Erythroblast (primary cell): Measurements from ENCODE around the gene ATP6V0E1.
"Not testable (repeated sequence)": the region's sequence is repeated elsewhere in the genome, so short reads cannot be mapped to it uniquely, and the experiment has no call there.

ENCODE experiments used
- DNase-seq, 2 experiments: peaks; one replicate each; lab custom pipeline; 2025; lab: John Stamatoyannopoulos, UW
- GATA1 ChIP-seq: IDR thresholded peaks from 2 replicates; pipeline ENCODE4 v1.6.1; 2011; ENCODE audit warnings: low read depth, mild to moderate bottlenecking, control low read depth, low read length, moderate library complexity
- POLR2A ChIP-seq: IDR thresholded peaks from 2 replicates; pipeline ENCODE4 v1.6.1; 2011; ENCODE audit warnings: mild to moderate bottlenecking, low read length

Gene ATP6V0E1

DNA sequence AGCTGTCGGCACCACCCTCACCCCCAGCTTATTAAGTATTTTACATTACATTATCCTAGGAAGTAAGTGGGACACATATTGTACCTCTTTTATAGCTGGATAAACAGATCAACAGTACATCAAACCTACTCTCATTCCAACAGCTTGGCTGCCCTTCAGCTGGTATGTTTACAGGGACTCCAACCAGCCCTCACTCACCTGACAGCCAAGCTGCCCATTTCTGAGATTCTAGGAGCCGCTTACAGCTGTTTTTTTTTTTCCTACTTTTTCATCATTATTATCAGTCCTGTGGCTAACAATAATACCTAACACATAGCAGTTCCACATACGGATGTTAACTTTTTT, 59.2 kb downstream of the ATP6V0E1 start:
- DNase-seq, result no peak
- no peak for TF ChIP-seq POLR2A
- no peak for TF ChIP-seq GATA1

DNA sequence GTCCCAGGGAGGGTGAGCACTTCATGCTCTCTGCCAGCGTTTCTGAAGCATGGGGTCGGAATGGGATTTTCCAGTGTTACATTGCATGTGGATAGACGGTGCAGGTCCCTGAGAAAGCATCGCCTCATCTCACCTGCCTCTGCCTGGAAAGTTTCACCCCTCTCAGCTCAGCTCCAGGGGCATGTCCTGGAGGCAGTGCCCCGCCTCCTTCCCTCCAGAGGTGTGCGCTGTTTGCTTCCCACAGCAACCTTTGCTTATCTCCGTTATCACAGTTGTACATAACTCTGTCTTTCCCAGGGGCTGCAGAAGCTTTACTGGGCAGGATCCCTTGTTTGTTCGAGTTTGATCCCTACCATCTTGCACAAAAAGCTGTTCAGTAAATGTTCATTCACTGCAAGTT, 61.9 kb downstream of the ATP6V0E1 start:
- TF ChIP-seq POLR2A (no peak), GATA1 (no peak)
- DNase-seq, result no peak

DNA sequence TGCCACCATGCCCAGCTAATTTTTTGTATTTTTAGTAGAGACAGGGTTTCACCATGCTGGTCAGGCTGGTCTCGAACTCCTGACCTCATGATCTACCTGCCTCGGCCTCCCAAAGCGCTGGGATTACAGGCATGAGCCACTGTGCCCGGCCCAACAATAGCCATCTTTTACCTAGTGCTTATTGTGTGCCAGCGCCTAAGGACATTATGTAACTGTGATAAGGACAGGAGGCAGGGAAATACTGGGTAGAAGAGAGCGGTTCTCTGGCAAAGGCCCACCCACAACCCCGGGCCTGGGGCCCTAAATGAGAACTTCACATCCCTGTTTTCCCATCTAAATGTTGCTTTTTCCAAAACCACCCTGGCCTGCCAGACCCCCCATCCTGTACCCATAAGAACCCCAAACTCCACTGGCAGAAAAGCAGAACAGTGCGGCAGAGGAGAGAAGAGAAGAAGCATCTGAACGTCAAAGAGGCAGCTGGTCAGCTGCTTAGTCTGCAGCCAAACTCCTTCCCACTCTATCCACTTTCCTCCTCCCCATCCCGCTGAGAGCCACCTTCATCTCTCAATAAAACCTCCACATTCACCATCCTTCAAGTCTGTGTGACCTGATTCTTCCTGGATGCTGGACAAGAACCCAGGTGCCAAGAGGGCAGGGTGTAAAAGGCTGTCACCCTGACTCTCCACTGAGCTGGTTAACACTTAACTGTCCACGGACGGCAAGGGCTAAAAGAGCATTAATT, 63.7 kb downstream of the ATP6V0E1 start:
- DNase-seq, result not testable (repeated sequence)

DNA sequence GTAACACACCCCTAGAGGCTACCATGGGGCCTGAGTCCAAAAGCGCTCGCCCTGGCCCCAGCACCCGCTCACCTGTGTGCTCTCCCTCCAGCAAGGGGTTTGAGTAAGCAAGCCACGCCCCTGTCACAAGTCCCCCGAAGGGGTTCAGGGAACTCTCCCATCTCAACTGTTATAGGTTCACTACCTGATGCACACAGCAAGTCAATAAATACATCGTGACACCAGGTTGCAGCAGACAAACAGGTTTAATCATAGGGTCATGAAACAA, 64.2 kb downstream of the ATP6V0E1 start:
- TF ChIP-seq GATA1 (no peak), POLR2A (no peak)
- no peak for DNase-seq

DNA sequence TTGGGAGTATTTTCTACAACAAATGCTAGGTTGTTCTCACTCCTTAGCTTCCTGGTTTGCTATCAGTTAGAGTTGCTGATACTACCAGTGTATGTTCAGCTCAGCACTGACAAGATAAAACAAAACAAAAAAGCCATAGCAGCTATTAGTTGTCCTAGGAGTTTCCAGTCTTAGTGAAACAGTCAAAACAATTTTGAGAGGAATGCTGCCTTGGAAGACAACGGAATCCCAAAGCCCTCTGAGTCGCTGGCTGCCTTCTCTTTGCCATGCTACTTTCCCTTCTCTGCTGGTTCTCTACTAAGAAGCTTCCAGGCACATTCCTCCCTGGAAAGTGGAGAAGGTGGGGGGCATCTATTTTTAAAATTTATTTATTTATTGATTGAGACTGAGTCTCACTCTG, 67.2 kb downstream of the ATP6V0E1 start:
- no peak for DNase-seq

DNA sequence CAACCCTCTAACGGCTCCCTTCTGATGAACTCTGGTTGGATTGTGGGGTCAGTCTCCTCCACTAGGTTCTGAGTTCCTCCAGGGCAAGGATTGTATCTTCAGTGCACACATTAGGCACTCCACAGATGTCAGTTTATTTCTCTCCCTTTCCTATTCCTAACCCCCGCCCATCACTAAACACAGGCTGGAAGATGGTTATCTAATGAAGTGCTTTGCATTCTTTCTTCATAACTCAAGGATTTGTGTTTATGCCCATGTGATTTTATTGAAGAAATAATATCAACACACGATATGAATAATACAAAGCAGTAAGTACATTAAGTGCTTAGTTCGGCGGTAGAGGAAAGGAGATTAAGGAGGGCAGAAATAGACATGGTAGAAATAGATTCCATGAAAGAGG, 68.2 kb downstream of the ATP6V0E1 start:
- TF ChIP-seq GATA1 (no peak), POLR2A (no peak)
- DNase-seq, result no peak

More for the DNA sequence above, 67.2 kb downstream of the ATP6V0E1 start:
- no peak for TF ChIP-seq GATA1
- TF ChIP-seq POLR2A, result no peak

DNA sequence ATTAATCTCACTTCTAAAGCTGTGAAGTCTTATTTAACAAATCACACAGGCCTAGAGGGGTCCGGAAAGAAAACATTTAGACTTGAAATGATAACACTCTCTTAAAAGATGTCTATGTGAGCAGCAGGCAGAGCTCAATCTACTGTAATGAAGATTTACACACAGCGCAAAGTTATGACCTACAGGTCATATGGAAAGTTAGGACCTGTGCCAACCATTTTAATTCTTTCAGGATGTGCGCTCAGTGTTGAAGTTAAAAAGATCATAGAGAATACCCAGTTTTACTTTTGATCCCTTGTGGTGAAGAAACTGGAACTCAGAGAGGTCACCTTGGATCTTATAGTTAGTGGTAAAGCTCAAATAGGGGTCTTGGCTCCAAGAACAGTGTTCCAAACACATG, 69.5 kb downstream of the ATP6V0E1 start:
- TF ChIP-seq POLR2A (no peak), GATA1 (no peak)
- no peak for DNase-seq

DNA sequence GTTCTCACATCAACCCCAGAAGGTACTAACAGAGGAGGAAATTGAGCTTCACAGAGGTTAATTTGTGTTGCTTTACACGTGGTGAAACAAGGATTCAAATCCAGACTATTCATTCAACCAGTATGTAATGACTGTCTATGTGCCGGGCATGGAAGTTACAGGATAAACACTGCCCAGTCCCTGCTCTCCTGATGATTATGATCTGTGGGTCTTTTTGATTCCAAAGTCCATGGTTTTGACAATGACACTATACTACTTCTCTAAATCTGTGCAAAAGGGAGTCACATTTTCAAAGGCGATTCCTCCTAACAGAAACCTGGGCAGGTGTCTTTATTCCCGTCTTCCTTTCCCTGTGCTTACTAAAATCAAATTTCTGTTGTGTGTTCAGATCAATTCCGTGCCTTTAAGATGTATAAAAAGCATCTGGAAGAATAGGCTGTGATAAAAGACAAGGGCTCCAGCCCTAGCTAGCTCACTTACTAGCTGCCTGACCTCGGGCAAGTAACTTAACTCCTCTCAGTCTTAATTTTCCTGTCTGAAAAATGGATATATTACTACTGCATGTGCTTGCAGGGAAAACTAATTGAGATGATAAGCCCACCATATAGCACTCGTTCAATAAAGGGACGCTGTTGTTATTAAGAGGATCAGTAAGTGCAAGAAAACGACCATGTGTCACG, 71.6 kb downstream of the ATP6V0E1 start:
- TF ChIP-seq GATA1 (no peak), POLR2A (no peak)
- DNase-seq, result no peak

DNA sequence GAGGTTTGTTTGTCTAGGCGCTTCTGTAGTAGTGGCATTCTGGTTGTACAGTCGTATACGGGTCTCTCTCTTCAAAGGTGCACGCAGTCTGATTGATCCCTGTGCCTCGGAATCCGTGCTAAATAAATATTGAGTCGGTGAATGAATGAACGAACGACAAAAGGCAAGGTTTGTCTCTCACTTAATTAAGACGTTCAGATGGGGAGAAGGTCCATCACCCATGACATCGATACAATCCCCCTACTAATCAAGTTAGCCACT, 72.1 kb downstream of the ATP6V0E1 start:
- no peak for DNase-seq
- TF ChIP-seq GATA1 (no peak), POLR2A (no peak)

DNA sequence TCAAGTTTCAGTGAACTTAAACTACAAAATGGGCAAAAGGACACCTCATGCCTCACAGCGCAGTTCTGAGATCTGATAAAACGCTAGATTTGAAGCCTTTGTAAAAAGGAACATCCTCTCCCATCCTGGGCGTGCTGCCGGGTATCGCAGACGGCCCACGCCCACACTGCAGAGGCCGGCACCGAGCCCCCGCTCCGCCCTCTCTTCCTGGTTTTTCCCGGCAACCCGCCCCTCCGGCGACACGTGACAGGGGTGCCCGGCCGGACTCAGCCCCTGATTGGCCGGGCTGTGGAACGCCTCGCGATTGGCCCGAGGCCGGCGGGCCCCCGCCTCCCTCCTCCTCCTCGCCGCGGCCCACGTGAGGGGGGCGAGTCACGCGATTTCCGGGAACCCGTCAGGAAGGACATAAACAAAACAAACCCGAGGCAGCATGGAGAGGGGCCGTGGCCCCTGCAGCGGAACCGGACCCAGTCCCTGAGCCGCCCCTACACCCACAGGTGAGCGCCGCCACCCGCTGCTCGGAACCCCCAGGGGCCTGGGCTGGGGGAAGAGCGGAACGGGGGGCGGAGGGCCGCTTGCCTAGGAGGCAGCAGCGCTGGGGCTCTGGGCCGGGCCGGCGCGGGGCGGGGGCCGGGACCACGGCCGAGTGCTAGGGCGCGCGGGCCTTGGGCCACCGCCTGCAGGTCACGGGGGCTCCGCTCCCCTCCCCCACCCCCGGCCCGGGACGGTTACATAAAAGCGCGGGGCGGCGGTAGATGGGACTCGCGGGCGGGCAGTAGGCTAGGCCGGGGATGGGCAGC, 72.6 kb downstream of the ATP6V0E1 start, which contains the start of gene CREBRF:
CREBRF (plus strand) TSS at position 370 of the 800 bp plus-strand sequence. CDS start 24,424 bp downstream, outside the sequence.
- peak; percentile 39 for TF ChIP-seq POLR2A
- TF ChIP-seq GATA1, result no peak
- DNase-seq, result peak; percentile 97 to 98

DNA sequence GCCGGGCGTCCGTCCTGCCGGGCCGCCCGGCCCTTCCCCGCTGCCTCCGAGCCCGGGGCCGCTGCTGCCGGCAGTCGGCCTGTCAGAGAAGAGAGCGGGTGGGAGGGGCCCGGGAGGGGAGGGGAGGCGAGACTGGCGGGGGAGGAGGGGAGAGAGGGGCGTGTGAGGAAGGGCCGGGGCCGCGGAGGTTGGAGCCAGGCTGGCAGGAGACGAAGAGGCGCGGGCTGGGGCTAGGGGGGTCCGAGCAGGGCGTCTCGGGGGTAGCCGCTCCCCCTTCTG, 73.2 kb downstream of the ATP6V0E1 start:
- TF ChIP-seq POLR2A (no peak), GATA1 (no peak)
- no peak for DNase-seq

DNA sequence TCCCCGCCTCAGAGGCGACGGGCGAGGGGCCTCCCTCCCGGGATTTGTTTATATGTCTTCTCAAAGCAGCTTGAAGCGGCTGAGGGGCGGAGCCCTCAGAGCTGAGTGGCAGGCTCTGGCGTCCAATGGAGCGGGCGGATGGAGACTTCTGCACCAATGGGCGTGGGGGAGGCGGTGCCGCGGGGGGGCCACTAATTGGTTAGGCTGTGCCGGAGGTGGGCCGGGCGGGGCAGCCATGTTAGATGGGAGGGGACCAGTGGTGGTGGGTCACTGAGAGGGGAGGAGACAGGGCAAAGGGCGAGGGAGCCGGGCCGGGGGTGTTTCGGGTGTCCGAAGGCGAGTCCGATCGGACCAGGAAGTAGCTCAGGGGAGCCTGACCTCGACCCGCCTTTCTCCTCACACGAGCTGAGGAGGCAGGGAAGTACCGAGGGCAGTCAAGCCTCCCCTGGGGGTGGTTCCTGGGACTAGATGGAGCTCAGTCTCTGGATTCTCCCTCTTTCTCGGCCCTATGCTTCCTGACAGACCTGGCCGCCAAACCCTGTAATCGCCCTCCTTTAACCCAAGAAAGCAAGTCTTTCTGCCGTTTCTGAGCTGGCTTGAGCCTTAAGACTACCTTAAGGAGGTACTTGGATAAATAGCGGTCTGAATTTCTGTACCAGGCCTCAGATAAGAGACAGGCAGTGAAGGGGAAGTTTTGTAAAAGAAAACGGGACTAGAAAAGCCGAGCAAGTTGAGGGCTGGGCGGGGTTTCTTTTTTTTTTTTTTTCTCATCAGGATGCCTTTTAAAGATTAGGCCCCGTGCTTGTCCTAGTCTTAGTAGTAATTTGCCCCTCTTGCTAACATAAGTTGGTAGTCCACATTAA, 73.7 kb downstream of the ATP6V0E1 start:
- TF ChIP-seq POLR2A, result peak; percentile 48
- no peak for TF ChIP-seq GATA1
- DNase-seq, result peak; percentile 98 to 99

DNA sequence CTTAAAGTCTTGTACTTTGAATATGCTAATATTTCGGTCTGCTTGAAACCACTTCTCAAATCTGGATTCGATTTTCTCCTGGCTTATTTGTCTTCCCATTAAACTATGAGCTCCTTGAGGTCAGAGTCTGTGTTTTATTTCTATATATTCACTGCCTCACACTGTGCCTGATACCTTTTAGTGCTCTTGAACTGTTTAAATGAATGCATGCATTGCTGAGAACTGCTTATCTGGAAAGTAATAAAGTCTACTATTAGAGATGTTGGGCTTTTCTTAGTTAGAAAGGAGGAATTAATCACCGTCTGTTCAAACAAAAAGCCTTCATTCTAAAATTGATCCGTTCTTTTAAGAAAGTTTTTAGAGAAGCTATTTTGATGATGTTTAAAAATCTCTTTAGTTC, 78.6 kb downstream of the ATP6V0E1 start:
- no peak for DNase-seq
- TF ChIP-seq GATA1, result no peak
- no peak for TF ChIP-seq POLR2A

DNA sequence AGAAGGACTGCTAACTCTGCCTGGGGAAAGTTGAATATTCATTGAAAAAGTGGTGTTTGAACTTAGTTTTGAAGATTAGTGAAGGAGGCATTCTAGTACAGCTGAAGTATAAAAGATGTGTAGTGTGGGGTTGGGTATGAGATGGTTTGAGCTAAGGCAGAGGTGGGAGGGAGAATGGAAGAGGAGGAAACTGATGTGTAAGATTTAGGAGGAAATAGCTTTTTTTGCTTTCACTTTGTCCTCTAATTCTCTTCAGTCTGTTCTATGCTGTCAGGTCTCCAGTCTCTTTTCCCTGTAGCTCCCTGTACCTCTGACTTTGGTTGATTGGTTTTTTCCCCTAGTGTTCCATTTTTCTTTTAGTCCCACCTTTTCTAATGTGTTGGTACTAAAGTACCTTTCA, 81.6 kb downstream of the ATP6V0E1 start:
- DNase-seq, result no peak
- TF ChIP-seq POLR2A, result no peak
- no peak for TF ChIP-seq GATA1
